GM21737 (cell line): Measurements from ENCODE around the gene CDKN2D.
"Not testable (repeated sequence)": the region's sequence is repeated elsewhere in the genome, so short reads cannot be mapped to it uniquely, and the experiment has no call there.

Source experiments
- ATAC-seq: cut with Tn5 transposase; IDR thresholded peaks from one replicate; pipeline ENCODE4 v1.9.1; 2021; ENCODE audit warnings: mild to moderate bottlenecking, moderate library complexity; ENCODE audit not compliant: unreplicated experiment

The CDKN2D gene

DNA sequence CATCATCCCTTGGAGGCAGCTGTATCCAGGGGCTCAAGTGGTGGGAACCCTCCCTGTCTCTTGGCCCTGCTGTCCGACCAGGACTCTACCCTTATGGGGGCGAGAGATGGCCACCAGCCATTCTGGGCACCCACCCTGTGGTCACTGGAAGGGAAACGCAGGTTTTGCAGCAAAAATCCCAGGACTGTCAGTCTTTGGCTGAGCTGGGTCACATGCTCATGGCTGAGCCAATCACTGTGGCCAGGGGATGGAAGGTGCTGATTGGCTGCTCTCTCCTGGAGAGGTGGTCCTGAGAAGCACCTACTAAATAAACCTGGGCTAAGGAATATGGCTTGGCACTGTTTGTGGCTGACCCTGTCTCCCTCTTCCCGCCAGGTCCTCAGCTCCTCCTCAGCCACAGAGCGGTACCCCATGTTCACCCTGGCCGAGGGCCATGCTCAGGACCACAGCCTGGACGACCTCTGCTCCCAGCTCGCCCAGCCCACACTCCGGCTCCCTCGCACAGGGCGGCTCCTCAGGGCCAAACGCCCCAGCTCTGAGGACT is 16.2 kb downstream of the CDKN2D start:
- ATAC-seq = no peak

GRCh38 chr19:10551698-10552301 is 17.0 kb downstream of the CDKN2D start:
- ATAC-seq = no peak

DNA sequence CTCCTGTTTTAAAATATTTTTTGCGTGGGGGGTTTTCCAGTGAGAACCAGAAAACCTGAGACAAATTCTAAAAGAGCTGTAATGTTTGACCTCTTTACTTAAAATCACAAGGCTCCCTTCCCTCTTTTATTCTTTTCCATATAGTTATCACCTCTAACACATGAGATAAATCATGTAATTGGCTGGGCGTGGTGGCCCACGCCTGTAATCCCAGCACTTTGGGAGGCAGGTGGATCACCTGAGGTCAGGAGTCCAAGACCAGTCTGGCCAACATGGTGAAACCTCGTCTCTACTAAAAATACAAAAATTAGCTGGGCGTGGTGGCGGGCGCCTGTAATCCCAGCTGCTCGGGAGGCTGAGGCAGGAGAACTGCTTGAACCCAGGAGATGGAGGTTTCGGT is 17.8 kb downstream of the CDKN2D start:
- not testable (repeated sequence) for ATAC-seq

GRCh38 chr19:10550336-10550735 is 18.4 kb downstream of the CDKN2D start:
- ATAC-seq = no peak

GRCh38 chr19:10549733-10550132 is 19.0 kb downstream of the CDKN2D start:
- no peak for ATAC-seq

DNA sequence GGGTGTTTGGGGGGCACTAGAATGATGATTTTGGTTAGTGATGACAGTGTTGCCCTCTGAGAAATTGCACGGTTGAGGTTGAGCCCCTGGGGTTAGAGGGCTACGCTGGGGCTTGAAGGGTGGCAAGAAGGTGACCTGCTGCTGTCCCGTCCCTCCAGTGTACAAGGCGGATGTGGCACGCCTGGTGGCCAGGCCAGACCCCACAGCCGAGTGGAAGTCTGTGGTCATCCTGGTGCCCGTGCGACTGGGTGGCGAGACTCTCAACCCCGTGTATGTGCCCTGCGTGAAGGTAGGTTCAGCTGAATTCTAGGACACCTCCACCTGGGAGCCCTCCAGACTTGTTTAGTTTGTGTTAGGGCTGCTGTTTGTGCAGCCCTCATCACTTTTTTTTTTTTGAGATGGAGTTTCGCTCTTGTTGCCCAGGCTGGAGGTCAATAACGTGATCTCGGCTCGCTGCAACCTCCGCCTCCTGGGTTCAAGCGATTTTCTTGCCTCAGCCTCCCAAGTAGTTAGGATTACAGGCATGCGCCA is 20.0 kb downstream of the CDKN2D start:
- no peak for ATAC-seq

DNA sequence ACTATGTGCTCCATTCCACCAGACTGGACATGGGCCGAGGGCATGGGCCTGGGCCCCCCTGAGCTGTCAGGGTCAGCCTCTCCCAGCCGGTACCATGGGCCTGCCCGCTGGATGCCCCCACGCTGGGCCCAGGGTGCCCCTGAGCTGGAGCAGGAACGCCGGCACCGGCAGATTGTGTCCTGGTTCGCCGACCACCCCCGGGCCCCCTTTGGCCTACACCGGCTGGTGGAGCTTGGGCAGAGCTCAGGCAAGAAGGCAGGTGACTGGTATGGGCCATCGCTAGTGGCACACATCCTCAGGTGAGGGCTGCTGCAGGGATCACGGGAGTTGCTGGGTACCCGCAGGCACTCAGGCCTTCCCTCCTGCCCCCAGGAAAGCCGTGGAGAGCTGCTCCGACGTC is 22.0 kb downstream of the CDKN2D start:
- ATAC-seq = no peak

GRCh38 chr19:10544753-10545251 is 24.0 kb downstream of the CDKN2D start:
- no peak for ATAC-seq

GRCh38 chr19:10544242-10544752 is 24.5 kb downstream of the CDKN2D start:
- ATAC-seq = no peak

DNA sequence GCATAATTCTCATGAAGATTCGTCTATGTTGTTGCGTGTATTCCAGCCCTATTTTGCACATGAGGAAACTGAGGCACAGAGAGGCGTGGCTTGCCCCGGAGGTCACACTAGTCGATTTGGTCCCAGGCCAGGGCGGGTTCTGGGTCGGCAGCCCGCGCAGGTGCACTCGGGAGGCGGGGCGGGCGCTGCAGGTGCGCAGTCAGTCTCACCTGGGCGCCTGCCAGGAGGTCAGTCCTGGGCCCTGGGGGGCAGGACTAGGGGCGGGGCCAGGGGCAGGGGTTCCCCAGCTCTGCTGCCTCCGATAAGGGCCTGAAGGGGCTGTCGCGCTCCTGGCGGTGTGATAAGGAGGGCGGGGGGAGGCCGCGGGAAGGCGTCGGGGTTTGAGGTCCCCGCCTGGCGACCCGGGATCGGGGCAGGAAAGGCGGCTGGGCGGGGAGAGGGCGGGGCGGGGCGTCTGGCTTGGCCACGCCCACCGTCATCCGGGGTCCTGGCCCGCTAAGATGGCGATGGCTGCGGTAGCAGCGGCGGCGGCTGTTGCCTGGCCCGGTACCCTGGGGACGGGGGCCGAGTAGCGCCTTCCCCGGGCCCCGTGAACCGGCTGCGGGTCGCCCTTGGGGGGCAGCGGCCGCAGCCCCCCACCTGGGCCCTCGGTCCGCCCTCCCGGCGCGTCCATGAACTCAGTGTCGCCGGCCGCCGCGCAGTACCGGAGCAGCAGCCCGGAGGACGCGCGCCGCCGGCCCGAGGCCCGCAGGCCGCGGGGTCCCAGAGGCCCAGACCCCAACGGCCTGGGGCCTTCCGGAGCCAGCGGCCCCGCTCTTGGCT is 25.1 kb downstream of the CDKN2D start, which contains the start of gene ATG4D:
Gene ATG4D, plus strand, starts transcription at position 485 of the 822 bp plus-strand sequence. Its CDS starts 187 bp downstream, at position 672.
- peak; percentile 66 for ATAC-seq

- no peak for ATAC-seq
These were observed 25.7 kb downstream of the CDKN2D start for GRCh38 chr19:10543059-10543419.

- ATAC-seq = not testable (repeated sequence)
These were observed 29.8 kb downstream of the CDKN2D start for GRCh38 chr19:10539016-10539415.

- ATAC-seq = no peak
These were observed 30.4 kb downstream of the CDKN2D start for GRCh38 chr19:10538204-10538983.

DNA sequence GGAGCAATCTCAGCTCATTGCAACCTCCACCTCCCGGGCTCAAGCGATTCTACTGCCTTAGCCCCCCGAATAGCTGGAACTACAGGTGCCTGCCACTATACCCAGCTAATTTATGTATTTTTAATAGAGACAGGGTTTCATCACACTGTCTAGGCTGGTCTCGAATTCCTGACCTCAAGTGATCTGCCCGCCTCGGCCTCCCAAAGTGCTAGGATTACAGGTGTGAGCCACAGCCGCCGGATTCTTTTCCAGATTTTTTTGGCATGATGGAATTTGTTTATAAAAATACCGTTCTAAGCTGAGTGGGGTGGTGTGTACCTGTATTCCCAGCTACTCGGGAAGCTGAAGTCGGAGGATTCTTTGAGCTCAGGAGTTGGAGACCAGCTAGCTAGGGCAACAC is 31.1 kb downstream of the CDKN2D start:
- ATAC-seq = no peak

DNA sequence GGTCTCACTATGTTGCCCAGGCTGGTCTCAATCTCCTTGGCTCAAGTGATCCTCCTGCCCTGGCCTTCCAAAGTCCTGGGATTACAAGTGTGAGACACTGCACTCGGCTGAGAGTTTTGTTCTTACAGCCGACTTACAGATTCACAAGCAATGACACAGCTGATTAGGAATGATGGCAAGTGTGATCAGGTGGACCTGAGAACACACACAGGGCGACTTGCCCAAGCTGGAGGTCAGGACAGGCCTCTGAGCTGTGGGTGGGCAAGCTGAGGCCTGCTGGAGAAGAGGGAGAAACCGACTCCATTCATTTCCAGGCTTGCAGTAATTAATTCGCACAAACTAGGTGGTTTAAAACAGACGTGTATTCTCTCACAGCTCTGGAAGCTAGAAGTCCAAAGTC is 33.2 kb downstream of the CDKN2D start:
- ATAC-seq = no peak

DNA sequence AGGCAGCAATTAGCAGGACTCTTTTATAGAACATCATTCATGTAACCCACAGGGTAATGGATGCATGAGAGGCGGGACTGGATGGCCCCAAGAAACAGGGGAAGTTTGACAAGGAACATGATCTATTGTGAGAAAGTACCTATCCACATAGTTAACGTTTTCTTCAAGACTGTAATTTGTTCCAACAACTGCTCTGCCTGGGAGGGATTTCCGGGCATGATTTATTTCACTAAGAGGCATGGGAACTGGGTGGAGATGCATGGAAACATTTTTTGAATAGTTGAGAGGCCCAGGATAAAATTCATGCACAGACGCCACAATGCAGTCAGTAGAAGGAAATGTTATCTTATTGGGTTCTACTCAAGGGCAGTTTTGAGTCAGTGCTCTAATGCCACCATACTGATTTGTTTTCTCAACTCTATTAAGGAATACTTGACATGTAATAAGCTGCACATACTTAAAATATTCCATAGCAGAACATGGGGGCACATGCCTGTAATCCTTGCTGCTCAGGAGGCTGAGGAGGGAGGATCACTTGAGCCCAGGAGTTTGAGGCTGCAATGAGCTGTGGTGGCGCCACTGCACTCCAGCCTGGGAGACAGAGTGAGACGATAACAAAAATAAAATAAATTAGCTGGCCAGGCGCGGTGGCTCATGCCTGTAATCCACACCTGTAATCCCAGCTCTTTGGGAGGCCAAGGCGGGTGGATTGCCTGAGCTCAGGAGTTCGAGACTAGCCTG is 35.0 kb downstream of the CDKN2D start:
- no peak for ATAC-seq

GRCh38 chr19:10532457-10532856 is 36.3 kb downstream of the CDKN2D start:
- no peak for ATAC-seq

DNA sequence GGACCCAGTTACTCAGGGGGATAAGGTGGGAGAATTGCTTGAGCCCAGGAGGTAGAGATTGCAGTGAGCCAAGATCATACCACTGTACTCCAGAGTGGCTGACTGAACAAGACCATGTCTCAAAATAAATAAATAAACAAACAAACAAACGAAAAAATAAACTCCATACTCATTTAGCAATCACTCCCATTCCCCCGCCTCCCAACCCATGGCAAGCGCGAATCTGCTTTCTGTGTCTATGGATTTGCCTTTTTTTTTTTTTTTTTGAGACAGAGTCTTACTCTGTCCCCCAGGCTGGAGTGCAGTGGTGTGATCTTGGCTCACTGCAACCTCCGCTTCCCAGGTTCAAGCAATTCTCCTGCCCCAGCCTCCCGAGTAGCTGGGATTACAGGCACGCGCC is 41.9 kb downstream of the CDKN2D start:
- ATAC-seq = not testable (repeated sequence)

DNA sequence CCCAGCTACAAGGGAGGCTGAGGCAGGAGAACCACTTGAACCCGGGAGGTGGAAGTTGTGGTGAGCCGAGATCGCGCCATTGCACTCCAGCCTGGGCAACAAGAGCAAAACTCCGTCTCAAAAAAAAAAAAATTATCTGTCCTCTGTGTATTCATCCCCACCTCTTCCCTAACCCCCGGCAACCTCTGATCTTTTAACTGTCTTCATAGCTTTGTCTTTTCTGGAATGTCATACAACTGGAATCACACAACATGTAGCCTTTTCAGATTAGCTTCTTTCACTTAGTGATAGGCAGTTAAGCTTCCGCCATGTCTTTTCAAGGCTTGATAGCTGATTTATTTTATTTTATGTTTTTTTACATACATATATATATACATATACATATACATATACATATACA is 43.1 kb downstream of the CDKN2D start:
- no peak for ATAC-seq

DNA sequence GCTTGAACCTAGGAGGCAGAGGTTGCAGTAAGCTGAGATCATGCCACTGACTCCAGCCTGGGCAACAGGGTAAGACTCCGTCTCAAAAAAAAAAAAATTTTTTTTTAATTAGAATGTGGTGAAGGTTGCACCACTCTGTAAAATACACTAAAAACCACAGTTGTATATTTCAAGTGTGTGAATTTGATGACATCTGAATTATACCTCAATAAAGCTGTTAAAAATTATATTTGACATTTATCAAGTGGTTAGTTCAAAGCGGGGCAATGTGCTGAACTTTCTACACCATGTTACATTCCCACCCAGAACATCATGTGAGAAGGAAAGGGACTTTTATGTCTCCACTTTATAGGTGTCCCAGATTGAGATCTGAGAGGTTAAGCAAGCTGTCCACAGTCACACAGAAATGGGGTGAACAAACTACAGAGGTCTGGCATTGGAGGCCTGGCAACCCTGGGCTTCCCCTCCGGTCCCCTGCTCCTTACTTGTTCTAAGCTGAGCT is 45.6 kb downstream of the CDKN2D start:
- ATAC-seq = no peak
